Measurements from ENCODE around the gene THBS4. TPM values are rescaled to one million over a fixed set of nuclear protein-coding genes. Genes with fewer than 3 reads are reported as not detected.

The THBS4 gene
- total RNA-seq, 1 experiment from 2014 or later, result 11.8 TPM

DNA sequence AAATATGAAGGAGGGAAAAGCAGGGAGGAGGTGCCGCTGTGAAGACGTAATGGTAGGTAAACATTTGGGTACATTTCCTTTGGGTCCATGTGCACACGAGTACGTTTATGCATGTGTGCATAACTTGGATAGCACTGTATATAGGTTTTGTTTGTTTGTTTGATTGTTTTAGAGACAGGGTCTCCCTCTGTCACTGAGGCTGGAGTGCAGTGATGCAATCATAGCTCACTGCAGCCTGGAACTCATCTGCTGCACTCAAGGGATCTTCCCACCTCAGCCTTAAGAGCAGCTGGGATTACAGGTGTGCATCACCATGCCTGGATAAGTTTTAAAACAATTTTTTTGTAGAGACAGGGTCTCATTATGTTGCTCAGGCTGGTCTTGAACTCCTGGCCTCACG lies 94.0 kb downstream of the THBS4 start (continued):
- TF ChIP-seq CREM (CRISPR knock-in tag; IDR thresholded peaks at IDR 0.05) (no peak), MYBL2 (CRISPR knock-in tag; IDR thresholded peaks at IDR 0.05) (no peak), TP53 (CRISPR knock-in tag; IDR thresholded peaks at IDR 0.05) (no peak), NFATC4 (CRISPR knock-in tag; IDR thresholded peaks at IDR 0.05) (no peak), CBFB (CRISPR knock-in tag; IDR thresholded peaks at IDR 0.05; ENCODE audit: low read depth) (no peak)
- TF ChIP-seq, protein P1, sequence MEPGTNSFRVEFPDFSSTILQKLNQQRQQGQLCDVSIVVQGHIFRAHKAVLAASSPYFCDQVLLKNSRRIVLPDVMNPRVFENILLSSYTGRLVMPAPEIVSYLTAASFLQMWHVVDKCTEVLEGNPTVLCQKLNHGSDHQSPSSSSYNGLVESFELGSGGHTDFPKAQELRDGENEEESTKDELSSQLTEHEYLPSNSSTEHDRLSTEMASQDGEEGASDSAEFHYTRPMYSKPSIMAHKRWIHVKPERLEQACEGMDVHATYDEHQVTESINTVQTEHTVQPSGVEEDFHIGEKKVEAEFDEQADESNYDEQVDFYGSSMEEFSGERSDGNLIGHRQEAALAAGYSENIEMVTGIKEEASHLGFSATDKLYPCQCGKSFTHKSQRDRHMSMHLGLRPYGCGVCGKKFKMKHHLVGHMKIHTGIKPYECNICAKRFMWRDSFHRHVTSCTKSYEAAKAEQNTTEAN (CRISPR knock-in tag; IDR thresholded peaks at IDR 0.05), result no peak
- TF ChIP-seq, protein P2, sequence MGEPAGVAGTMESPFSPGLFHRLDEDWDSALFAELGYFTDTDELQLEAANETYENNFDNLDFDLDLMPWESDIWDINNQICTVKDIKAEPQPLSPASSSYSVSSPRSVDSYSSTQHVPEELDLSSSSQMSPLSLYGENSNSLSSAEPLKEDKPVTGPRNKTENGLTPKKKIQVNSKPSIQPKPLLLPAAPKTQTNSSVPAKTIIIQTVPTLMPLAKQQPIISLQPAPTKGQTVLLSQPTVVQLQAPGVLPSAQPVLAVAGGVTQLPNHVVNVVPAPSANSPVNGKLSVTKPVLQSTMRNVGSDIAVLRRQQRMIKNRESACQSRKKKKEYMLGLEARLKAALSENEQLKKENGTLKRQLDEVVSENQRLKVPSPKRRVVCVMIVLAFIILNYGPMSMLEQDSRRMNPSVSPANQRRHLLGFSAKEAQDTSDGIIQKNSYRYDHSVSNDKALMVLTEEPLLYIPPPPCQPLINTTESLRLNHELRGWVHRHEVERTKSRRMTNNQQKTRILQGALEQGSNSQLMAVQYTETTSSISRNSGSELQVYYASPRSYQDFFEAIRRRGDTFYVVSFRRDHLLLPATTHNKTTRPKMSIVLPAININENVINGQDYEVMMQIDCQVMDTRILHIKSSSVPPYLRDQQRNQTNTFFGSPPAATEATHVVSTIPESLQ (CRISPR knock-in tag; IDR thresholded peaks at IDR 0.05), result no peak

Other genes with a start within 250 kb of the THBS4 start
- gene MTX3, start 44.1 kb upstream of the THBS4 start, total RNA-seq (2021), result 33.6 to 37.0 TPM (median 34.6 TPM) in 3 replicates
- gene SERINC5, start 220.7 kb downstream of the THBS4 start, total RNA-seq (2021), result 128 to 139 TPM (median 139 TPM) in 3 replicates